ENCODE measurements around the gene KLHL7.

- no peak for TF ChIP-seq CTCF (IDR thresholded peaks at IDR 0.05)
- TF ChIP-seq POLR2A (IDR thresholded peaks at IDR 0.05), result no peak
- TF ChIP-seq EP300 (IDR thresholded peaks at IDR 0.05), result no peak
Observed at GRCh38 chr7:23205909-23206767, 100.6 kb downstream of the KLHL7 start.
